ENCODE results near the gene PLCD3.

- TF ChIP-seq CTCF (conservative IDR thresholded peaks at IDR 0.05; ENCODE audit: low read depth, low read length) (no peak), EZH2phosphoT487 (IDR thresholded peaks at IDR 0.05; ENCODE audit: borderline replicate concordance, low read length) (no peak), EZH2 (IDR thresholded peaks at IDR 0.05; ENCODE audit: low read length, unreplicated experiment) (no peak)
These were observed 32.5 kb upstream of the PLCD3 start for GRCh38 chr17:45164734-45165269.

All from PC-3 (cell line).